PFSK-1 (cell line): ENCODE measurements around the gene CASP9.

Source experiments
- FOXP2 ChIP-seq: optimal IDR thresholded peaks from 2 replicates; pipeline ENCODE3; 2011; ENCODE audit warnings: borderline replicate concordance, control low read depth, inconsistent platforms; ENCODE audit not compliant: insufficient read depth; ENCODE audit errors: extremely low read length, extremely low read depth
- POLR2AphosphoS5 ChIP-seq: IDR thresholded peaks from 2 replicates; pipeline ENCODE4 v1.6.1; 2012; ENCODE audit warnings: low read depth, mild to moderate bottlenecking, control low read depth, low read length, moderate library complexity
- SIN3A ChIP-seq: IDR thresholded peaks from 2 replicates; pipeline ENCODE4 v1.6.1; 2012; ENCODE audit warnings: mild to moderate bottlenecking, low read length, moderate library complexity, borderline replicate concordance; ENCODE audit not compliant: insufficient read depth
- TAF1 ChIP-seq: IDR thresholded peaks from 2 replicates; pipeline ENCODE4 v1.6.1; 2012; ENCODE audit warnings: low read length, control low read depth, borderline replicate concordance; ENCODE audit not compliant: insufficient read depth
- TF ChIP-seq, protein P1 (sequence below), 2 experiments: IDR thresholded peaks; 2 replicates each; pipeline versions ENCODE4 v1.6.1 to v1.8.0; 2011 to 2012; ENCODE audit warnings: low read depth in 2 of 2, low read length in 2 of 2, control low read depth in 1 of 2, inconsistent platforms in 1 of 2, mild to moderate bottlenecking in 1 of 2, moderate library complexity in 1 of 2; ENCODE audit not compliant: insufficient read depth in 1 of 2

CASP9 gene

DNA sequence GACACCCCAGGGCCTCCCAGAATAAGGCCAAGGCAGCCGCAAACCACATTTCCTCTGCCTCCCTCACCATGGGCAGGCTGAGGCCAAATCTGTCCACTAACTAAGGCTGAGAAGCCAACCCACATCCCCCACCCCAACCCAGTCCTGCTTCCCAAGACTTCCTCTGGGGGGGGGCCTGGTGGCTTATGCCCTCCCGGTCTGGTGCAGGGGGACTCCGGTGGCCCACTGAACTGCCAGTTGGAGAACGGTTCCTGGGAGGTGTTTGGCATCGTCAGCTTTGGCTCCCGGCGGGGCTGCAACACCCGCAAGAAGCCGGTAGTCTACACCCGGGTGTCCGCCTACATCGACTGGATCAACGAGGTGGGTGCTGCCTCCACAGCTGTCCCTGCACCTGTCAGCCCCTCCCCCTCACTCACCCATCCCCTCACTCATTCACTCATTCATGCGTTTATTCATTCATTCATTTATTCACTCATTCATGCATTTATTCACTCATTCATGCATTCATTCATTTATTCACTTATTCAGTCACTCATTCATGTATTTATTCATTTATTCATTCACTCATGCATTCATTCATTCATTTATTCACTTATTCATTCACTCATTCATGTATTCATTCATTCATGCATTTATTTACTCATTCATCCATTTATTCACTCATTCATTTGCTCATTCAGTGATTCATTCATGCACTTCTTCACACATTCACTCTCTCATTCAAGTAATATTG, 78.5 kb downstream of the CASP9 start:
- no peak for TF ChIP-seq FOXP2
- TF ChIP-seq SIN3A, result no peak
- TF ChIP-seq, protein P1, sequence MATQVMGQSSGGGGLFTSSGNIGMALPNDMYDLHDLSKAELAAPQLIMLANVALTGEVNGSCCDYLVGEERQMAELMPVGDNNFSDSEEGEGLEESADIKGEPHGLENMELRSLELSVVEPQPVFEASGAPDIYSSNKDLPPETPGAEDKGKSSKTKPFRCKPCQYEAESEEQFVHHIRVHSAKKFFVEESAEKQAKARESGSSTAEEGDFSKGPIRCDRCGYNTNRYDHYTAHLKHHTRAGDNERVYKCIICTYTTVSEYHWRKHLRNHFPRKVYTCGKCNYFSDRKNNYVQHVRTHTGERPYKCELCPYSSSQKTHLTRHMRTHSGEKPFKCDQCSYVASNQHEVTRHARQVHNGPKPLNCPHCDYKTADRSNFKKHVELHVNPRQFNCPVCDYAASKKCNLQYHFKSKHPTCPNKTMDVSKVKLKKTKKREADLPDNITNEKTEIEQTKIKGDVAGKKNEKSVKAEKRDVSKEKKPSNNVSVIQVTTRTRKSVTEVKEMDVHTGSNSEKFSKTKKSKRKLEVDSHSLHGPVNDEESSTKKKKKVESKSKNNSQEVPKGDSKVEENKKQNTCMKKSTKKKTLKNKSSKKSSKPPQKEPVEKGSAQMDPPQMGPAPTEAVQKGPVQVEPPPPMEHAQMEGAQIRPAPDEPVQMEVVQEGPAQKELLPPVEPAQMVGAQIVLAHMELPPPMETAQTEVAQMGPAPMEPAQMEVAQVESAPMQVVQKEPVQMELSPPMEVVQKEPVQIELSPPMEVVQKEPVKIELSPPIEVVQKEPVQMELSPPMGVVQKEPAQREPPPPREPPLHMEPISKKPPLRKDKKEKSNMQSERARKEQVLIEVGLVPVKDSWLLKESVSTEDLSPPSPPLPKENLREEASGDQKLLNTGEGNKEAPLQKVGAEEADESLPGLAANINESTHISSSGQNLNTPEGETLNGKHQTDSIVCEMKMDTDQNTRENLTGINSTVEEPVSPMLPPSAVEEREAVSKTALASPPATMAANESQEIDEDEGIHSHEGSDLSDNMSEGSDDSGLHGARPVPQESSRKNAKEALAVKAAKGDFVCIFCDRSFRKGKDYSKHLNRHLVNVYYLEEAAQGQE (IDR thresholded peaks at IDR 0.05; ENCODE audit: insufficient read depth in 1 of 2, low read depth in 2 of 2, low read length in 2 of 2), result no peak
- TF ChIP-seq TAF1, result no peak
- no peak for TF ChIP-seq POLR2AphosphoS5

DNA sequence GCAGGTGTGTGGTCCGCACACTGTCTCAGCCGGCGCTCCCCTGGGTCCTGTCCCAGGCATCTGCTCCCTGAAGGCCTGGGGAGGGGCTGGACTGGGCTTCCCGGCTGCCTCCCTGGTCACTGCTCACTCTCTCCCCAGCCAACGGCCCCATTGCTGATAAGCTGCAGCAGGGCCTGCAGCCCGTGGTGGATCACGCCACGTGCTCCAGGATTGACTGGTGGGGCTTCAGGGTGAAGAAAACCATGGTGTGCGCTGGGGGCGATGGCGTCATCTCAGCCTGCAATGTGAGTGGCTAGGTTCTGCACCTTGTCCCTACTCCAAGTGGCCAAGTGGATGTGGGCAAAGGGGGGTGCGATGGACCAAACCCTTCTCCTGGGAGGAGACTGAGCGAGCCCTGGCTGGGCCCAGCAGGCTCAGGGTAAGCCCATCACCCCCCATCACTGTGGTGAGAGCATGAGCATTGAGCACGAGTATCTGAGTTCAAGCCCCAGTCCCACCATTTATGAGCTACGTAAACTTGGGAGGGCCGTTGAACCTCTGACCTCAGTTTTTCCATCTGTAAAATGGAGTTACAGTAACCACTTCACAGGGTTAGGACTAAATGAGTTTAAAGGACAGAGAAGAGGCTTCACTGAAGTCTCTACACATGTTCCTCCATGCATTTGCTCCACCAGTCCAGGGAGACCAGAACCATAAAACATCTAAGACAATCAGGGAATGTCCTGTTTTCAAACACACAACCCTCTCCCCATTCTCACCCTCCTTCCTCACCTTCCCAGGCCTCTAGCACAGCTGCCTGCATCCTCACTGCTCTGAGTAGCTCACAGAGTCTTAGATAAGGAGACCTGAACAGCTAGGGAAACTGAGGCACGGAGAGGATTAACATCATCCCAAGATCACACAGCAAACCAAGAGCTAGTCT, 79.3 kb downstream of the CASP9 start:
- TF ChIP-seq TAF1 (no peak), POLR2AphosphoS5 (no peak), FOXP2 (no peak), SIN3A (no peak)
- TF ChIP-seq, protein P1 (IDR thresholded peaks at IDR 0.05; ENCODE audit: insufficient read depth in 1 of 2, low read depth in 2 of 2, low read length in 2 of 2), result no peak

DNA sequence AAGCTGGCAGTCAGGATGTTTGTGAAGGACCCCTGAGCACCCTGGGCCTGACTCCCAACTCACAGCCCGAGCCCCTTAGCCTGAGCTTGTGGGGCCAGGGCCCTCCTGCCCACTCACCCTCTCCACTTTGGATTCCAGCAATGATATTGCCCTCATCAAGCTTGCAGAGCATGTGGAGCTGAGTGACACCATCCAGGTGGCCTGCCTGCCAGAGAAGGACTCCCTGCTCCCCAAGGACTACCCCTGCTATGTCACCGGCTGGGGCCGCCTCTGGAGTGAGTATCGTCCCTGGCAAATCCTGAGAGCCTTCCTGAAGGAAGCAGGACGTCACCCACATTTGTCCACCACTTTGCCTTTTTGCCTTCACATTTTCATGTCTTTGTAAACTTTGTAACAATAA, 80.7 kb downstream of the CASP9 start:
- TF ChIP-seq FOXP2, result no peak
- TF ChIP-seq POLR2AphosphoS5, result no peak
- no peak for TF ChIP-seq TAF1
- no peak for TF ChIP-seq SIN3A
- TF ChIP-seq, protein P1 (IDR thresholded peaks at IDR 0.05; ENCODE audit: insufficient read depth in 1 of 2, low read depth in 2 of 2, low read length in 2 of 2), result no peak

DNA sequence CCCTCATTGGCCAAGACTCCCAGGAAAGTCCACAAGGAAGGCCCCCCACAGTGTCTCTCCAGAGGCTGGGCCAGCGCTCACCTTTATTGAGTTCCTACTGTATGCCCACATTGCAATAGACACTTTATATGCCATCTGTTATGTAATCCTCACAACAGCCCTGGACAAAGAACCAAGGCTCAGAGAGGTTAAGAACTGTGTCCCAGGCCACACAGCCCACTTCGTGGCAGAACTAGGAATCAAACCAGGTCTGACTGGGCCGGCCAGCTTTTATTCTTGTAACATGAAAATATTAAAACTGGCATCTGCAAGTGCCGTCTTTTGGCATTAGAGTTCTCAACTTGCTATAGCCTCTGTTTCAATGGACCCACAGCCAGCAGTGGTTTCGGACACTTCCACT, 81.3 kb downstream of the CASP9 start:
- no peak for TF ChIP-seq SIN3A
- no peak for TF ChIP-seq TAF1

DNA sequence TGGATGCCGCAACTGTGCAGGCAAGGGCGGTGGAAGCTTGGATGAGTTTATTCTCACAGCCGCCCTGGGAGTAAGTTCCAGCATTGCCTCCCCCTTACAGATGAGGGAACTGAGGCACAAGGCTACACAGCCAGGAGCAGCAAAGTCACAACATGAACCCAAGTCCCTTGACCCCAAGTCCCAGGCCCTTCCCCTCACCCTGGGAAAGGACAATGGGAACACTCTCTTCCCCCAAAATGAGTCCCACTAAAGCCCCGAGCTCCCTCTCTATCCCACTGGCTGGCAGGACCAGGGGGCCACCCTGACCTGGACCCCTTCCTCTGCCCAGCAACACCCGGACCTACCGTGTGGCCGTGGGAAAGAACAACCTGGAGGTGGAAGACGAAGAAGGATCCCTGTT, 81.9 kb downstream of the CASP9 start:
- TF ChIP-seq TAF1 (no peak), POLR2AphosphoS5 (no peak), FOXP2 (no peak), SIN3A (no peak)
- TF ChIP-seq, protein P1 (IDR thresholded peaks at IDR 0.05; ENCODE audit: insufficient read depth in 1 of 2, low read depth in 2 of 2, low read length in 2 of 2), result no peak
